Right atrium auricular region (tissue), 2 donors: ENCODE results near the gene CCDC38. TPM values are rescaled to one million over a fixed set of nuclear protein-coding genes. Genes with fewer than 3 reads are reported as not detected.

Experiments
- DNase-seq: peaks from one replicate; pipeline ENCODE4 v3.0.0-alpha.2; 2019; ENCODE audit warnings: low spot score
- H3K27ac ChIP-seq, 2 donors: fragments of 200-600 bp; sonication (generic); 1 replicate in 1 of 2; 2 replicates in 1 of 2; pipeline ENCODE4 v1.5.1; 2016 to 2019
- H3K27me3 ChIP-seq, 2 donors: fragments of 200-600 bp; sonication (generic); one replicate each; pipeline versions ENCODE4 v1.5.1 to v1.6.0; 2017 to 2019
- H3K36me3 ChIP-seq: fragments of 200-600 bp; sonication (generic); one replicate; pipeline ENCODE4 v1.5.1; 2016
- H3K4me1 ChIP-seq, 2 donors: fragments of 200-600 bp; sonication (generic); one replicate each; pipeline versions ENCODE4 v1.5.1 to v1.6.0; 2017 to 2019
- H3K4me3 ChIP-seq, 2 donors: fragments of 200-600 bp; sonication (generic); 1 replicate in 1 of 2; 2 replicates in 1 of 2; pipeline ENCODE4 v1.5.1; 2017 to 2019; ENCODE audit warnings: mild to moderate bottlenecking in 1 of 2, moderate library complexity in 1 of 2
- H3K9me3 ChIP-seq, 2 donors: fragments of 200-600 bp; sonication (generic); one replicate each; pipeline ENCODE4 v1.5.1; 2019
- CTCF ChIP-seq, 2 donors: fragments of 200-600 bp; sonication (generic); IDR thresholded peaks; one replicate each; pipeline ENCODE4 v1.5.1; 2019; ENCODE audit warnings: antibody characterized with exemption in 2 of 2
- total RNA-seq, 2 donors: library from RNA; depleted of rRNA; stranded (reverse); fragments of >200 nt; gene quantifications; one replicate each; pipeline ENCODE4 v1.1.0, GENCODE V29; 2016

CCDC38 gene
- total RNA-seq, 2 donors from 2014 or later, result not detected

GRCh38 chr12:95890958-95891357, 51.5 kb downstream of the CCDC38 start:
- Histone ChIP-seq H3K4me3 (no peak overlapping the region), H3K27me3 (no peaks in the 10 kb centered on the region), H3K27ac (no peak overlapping the region), H3K9me3 (no peaks in the 10 kb centered on the region), H3K4me1 (no peaks in the 10 kb centered on the region), H3K36me3 (no peaks in the 10 kb centered on the region)
- no peak for DNase-seq
- TF ChIP-seq CTCF (IDR thresholded peaks at IDR 0.05), result no peak

DNA sequence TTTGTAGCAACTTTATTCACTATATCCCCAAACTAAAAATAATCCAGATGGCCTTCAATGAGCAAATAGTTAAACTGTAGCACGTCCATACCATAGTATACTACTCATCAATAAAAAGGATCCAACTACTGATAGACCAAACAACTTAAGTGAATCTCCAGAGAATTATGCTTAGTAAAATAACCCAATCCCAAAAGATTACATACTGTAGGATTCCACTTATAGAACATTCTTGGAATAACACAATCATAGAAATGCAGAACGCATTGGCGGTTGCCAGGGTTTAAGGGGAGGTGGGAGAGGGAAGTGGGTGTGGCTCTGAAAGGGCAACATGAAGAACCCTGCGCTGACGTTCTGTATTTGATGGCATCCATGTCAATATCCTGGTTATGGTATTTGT, 55.1 kb downstream of the CCDC38 start:
- H3K27me3 ChIP-seq, result no peaks in the 10 kb centered on the region
- no peaks in the 10 kb centered on the region for H3K4me1 ChIP-seq
- H3K27ac ChIP-seq, result no peak overlapping the region
- no peak overlapping the region for H3K4me3 ChIP-seq
- H3K9me3 ChIP-seq, result peaks cover 0 to 15% of the 10 kb centered on the region in 2 donors
- no peak for TF ChIP-seq CTCF (IDR thresholded peaks at IDR 0.05)
- no peaks in the 10 kb centered on the region for H3K36me3 ChIP-seq
- no peak for DNase-seq

- no peak for TF ChIP-seq CTCF (IDR thresholded peaks at IDR 0.05)
- Histone ChIP-seq H3K4me1 (no peaks in the 10 kb centered on the region), H3K4me3 (no peak overlapping the region), H3K9me3 (peaks cover 0 to 15% of the 10 kb centered on the region in 2 donors), H3K27me3 (no peaks in the 10 kb centered on the region), H3K36me3 (no peaks in the 10 kb centered on the region), H3K27ac (peak overlapping the region in 1 of 2 donors; percentile 15)
- DNase-seq, result no peak
These were observed 57.4 kb downstream of the CCDC38 start for GRCh38 chr12:95884998-95885397.

DNA sequence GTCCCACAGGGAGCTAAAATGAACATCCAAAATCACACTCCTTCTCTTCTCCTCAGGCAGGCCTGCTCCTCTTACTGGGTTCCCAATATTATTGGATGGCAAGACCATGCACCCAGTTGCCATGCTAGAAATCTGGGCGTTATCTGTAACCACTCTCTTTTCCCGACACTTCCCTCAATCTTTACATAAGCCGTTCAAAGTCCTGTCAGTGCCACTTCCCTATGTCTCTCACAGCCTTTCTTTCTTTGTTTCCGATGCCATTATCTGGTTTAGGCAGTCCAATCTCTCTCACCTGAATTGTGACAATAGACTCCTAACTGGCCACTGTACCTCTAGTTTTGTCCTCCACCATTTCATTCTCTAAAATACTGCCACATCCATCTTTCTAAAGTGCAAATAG, 59.5 kb downstream of the CCDC38 start:
- Histone ChIP-seq H3K27me3 (no peaks in the 10 kb centered on the region), H3K4me1 (no peaks in the 10 kb centered on the region), H3K4me3 (no peak overlapping the region), H3K36me3 (no peaks in the 10 kb centered on the region), H3K9me3 (peaks cover 0 to 15% of the 10 kb centered on the region in 2 donors), H3K27ac (no peak overlapping the region)
- DNase-seq, result no peak
- no peak for TF ChIP-seq CTCF (IDR thresholded peaks at IDR 0.05)

DNA sequence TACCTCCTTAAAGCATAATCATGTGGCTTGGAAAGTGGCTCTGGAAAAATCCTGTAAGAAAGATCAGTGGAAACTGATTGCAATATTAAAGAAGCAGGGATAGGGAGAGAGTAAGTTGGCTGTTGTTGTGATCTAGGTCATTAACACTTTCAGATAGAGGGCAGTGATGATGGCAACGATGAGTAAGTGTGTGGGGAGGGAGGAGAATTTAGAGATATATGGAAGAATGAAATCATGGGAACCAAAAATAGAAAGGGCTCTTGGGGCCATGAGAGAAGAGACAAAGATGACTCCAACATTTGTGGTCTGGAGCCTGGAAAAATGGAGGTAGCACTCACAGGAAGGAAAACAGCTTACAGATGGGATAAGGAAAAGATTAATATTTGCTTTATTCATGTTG, 60.3 kb downstream of the CCDC38 start:
- Histone ChIP-seq H3K27ac (no peak overlapping the region), H3K4me3 (no peak overlapping the region), H3K4me1 (no peaks in the 10 kb centered on the region), H3K36me3 (no peaks in the 10 kb centered on the region), H3K27me3 (no peaks in the 10 kb centered on the region), H3K9me3 (peaks cover 0 to 15% of the 10 kb centered on the region in 2 donors)
- DNase-seq, result no peak
- TF ChIP-seq CTCF (IDR thresholded peaks at IDR 0.05), result no peak

DNA sequence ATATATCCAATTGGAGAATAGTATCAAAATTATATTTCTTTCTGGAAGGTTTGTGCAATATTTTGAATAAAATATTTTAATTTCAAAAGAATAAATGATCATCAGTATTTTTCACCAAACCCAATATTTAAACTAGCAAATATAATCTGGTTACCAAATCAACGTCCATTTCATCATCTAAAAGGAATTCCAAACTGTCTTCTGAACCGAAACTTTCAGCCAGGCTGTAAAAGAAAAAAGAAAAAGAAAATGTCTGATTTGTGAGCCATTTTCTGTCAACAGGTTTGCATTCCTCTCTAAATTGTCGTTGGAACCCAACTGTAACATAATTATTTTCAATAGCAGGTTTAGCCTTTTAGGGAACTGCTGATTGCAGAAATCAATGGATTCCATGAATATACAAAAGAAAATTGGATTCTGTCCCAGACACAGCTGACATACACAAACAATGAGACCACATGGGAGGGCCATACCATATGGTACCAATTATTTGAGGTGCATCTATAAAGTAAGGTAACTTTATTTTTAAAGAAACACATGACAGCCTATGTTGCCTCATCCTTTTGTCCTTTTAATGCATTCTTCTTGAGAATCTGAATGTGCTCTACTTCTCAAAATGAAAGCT, 61.0 kb downstream of the CCDC38 start:
- TF ChIP-seq CTCF (IDR thresholded peaks at IDR 0.05), result no peak
- H3K27ac ChIP-seq, result no peak overlapping the region
- no peaks in the 10 kb centered on the region for H3K36me3 ChIP-seq
- no peak overlapping the region for H3K4me3 ChIP-seq
- peaks cover 0 to 15% of the 10 kb centered on the region in 2 donors for H3K9me3 ChIP-seq
- H3K4me1 ChIP-seq, result no peaks in the 10 kb centered on the region
- DNase-seq, result no peak
- H3K27me3 ChIP-seq, result no peaks in the 10 kb centered on the region
